Ishikawa (cell line): ENCODE results near the gene LCP1.

Experiments
- FOXM1 ChIP-seq: IDR thresholded peaks from 2 replicates; pipeline ENCODE4 v1.6.1; 2012; ENCODE audit warnings: low read depth, borderline replicate concordance
- RAD21 ChIP-seq: IDR thresholded peaks from 2 replicates; pipeline ENCODE4 v1.6.1; 2012; ENCODE audit warnings: low read depth
- TF ChIP-seq, protein P1 (sequence below): IDR thresholded peaks from 2 replicates; pipeline ENCODE4 v1.6.1; 2012
- TF ChIP-seq, protein P2 (sequence below): IDR thresholded peaks from 2 replicates; pipeline ENCODE4 v1.6.1; 2012; ENCODE audit warnings: low read depth, mild to moderate bottlenecking

DNA sequence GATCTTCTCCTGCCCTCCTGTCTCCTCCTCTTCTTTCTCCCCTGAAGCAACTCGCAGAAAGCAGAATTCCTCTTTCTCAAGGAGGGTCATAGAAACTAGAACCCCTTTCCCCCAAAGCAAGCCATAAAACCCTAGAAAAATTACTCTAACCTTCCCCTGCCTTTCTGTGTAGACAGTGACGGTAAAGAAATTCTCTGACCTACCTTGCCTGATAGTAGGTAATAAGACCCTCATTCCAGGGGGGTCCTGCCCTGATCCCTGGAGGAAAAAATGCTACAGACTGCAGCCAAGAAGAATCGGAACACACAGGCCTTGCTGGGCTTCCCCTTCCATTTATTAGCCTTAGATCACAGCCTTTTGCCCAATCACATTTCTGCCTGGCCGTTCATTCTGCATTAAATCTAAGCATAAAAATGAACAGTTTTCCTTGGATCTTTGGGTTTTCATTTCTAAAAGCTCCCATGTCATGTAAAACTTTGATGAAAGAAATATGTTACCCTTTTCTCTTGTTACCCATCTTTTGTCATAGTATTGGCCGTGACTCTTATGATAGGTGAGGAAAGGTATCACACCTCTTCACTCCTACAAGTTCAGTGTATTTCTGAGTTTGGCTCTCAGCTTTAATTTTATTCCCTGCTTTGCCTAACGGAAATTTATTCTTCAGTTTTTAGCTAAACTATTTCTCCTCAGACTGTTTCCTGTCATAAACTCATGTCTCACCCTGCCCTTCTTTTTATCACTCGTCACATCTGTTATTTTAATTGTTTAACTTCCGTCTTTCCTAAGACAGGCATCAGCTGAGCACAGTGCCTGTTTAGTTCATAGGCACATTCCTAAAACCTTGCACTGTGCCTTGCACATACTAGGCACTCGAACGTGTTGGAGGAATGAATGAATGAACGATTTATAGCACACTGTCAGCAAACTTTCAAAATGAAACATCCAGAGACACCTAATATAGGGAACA, 56.7 kb downstream of the LCP1 start:
- no peak for TF ChIP-seq RAD21
- TF ChIP-seq, protein P1, sequence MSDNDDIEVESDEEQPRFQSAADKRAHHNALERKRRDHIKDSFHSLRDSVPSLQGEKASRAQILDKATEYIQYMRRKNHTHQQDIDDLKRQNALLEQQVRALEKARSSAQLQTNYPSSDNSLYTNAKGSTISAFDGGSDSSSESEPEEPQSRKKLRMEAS: no peak
- TF ChIP-seq, protein P2, sequence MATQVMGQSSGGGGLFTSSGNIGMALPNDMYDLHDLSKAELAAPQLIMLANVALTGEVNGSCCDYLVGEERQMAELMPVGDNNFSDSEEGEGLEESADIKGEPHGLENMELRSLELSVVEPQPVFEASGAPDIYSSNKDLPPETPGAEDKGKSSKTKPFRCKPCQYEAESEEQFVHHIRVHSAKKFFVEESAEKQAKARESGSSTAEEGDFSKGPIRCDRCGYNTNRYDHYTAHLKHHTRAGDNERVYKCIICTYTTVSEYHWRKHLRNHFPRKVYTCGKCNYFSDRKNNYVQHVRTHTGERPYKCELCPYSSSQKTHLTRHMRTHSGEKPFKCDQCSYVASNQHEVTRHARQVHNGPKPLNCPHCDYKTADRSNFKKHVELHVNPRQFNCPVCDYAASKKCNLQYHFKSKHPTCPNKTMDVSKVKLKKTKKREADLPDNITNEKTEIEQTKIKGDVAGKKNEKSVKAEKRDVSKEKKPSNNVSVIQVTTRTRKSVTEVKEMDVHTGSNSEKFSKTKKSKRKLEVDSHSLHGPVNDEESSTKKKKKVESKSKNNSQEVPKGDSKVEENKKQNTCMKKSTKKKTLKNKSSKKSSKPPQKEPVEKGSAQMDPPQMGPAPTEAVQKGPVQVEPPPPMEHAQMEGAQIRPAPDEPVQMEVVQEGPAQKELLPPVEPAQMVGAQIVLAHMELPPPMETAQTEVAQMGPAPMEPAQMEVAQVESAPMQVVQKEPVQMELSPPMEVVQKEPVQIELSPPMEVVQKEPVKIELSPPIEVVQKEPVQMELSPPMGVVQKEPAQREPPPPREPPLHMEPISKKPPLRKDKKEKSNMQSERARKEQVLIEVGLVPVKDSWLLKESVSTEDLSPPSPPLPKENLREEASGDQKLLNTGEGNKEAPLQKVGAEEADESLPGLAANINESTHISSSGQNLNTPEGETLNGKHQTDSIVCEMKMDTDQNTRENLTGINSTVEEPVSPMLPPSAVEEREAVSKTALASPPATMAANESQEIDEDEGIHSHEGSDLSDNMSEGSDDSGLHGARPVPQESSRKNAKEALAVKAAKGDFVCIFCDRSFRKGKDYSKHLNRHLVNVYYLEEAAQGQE: no peak
- TF ChIP-seq FOXM1: no peak
